ENCODE data around the gene SPO11. TPM values are rescaled to one million over a fixed set of nuclear protein-coding genes. Genes with fewer than 3 reads are reported as not detected.

SPO11 gene
- total RNA-seq, 1 donor from 2014 or later = not detected

DNA sequence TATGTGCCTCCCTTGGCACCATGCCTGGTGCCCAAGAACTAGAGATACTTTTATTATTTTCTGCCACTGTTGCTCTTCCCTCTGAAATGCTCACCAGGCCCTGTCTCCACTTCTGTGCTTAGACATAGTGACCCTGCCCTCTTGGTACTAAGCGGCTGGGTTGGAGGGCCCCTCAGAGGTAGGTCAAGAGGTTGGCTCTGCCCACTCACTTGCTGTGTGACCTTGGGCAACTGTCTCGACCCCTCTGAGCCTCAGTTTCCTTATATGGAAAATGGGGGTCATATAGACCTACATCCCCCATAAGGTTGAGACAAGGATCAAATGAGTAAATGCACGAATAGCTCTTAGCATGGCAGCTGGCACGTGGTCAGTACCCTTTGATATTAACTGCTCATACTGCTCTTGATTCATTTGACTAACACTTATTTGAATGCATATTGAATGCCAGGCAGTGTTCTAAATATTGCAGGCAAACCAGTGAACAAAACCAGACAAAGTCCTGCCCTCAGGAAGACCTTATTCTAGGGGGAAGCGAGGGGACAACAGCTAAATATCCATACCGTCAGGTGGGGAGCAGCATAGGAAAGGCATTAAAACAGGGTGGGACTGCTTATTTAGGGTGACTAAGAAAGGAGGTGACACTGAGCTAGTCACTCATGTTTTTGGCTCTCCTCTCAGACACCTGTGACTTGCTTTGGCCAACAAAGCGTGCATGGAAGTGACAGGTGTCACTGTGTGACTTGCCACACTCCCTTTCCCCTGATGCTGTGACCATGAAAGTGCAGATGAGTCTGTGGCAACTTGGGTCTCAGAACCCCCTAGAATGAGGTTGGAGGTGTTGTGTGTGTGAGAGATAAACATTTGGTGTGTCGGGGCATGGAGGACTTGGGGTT, 14.3 kb upstream of the SPO11 start:
- Mint-ChIP-seq H3K36me3 (no peaks in the 10 kb centered on the region), H3K4me3 (no peak overlapping the region), H3K27me3 (ENCODE audit: insufficient read depth, low read depth) (peaks cover 16% of the 10 kb centered on the region), H3K9me3 (no peaks in the 10 kb centered on the region), H3K27ac (peak overlapping the region; percentile 69), H3K4me1 (peaks cover 20% of the 10 kb centered on the region)
- no peak overlapping the region for H2AFZ ChIP-seq (replicated peaks)
- H4K20me1 ChIP-seq (ENCODE audit: low read depth) = no peaks in the 10 kb centered on the region
- no peaks in the 10 kb centered on the region for H3K36me3 ChIP-seq
- H3F3A ChIP-seq (ENCODE audit: low read depth) = no peaks in the 10 kb centered on the region
- no peak overlapping the region for H3K4me3 ChIP-seq
- H3K79me2 ChIP-seq (ENCODE audit: low read depth) = no peaks in the 10 kb centered on the region
- H3K27me3 ChIP-seq = no peaks in the 10 kb centered on the region
- peaks cover 6% of the 10 kb centered on the region for H3K4me1 ChIP-seq
- H3K9ac ChIP-seq = no peak overlapping the region
- no peak overlapping the region for H3K27ac ChIP-seq
- no peak overlapping the region for H3K4me2 ChIP-seq
- no peaks in the 10 kb centered on the region for H3K9me3 ChIP-seq (ENCODE audit: low read depth)
- DNase-seq (ENCODE audit: low spot score) = no peak
- TF ChIP-seq, protein P1, sequence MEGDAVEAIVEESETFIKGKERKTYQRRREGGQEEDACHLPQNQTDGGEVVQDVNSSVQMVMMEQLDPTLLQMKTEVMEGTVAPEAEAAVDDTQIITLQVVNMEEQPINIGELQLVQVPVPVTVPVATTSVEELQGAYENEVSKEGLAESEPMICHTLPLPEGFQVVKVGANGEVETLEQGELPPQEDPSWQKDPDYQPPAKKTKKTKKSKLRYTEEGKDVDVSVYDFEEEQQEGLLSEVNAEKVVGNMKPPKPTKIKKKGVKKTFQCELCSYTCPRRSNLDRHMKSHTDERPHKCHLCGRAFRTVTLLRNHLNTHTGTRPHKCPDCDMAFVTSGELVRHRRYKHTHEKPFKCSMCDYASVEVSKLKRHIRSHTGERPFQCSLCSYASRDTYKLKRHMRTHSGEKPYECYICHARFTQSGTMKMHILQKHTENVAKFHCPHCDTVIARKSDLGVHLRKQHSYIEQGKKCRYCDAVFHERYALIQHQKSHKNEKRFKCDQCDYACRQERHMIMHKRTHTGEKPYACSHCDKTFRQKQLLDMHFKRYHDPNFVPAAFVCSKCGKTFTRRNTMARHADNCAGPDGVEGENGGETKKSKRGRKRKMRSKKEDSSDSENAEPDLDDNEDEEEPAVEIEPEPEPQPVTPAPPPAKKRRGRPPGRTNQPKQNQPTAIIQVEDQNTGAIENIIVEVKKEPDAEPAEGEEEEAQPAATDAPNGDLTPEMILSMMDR (IDR thresholded peaks at IDR 0.05) = no peak
- TF ChIP-seq EZH2phosphoT487 (IDR thresholded peaks at IDR 0.05) = no peak
- no peak for TF ChIP-seq EZH2 (IDR thresholded peaks at IDR 0.05)

DNA sequence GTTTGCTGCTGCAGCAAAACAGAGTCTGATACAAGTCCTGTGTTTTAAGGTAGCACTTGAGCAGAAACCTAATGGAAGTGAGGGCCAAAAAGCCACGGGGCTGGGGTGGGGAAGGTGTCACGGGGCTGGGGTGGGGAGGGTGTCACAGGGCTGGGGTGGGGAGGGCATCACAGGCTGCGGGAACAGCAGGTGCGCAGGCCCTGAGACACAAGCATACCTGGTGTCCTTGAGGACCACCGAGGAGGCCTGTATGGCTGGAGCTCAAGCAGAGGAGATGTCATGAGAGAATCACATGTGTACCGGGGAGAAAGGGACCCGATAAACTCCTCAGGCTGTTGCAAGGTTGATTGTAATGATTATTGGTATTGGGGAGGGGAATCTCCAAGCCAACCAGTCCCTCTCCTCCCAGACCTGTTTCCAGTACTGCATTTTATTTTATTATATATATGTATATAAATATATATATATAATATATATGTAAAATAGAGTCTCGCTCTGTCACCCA, 13.6 kb upstream of the SPO11 start:
- Histone ChIP-seq H3K9ac (no peak overlapping the region), H3K4me2 (no peak overlapping the region), H3K27me3 (no peaks in the 10 kb centered on the region), H3K4me1 (peaks cover 6% of the 10 kb centered on the region), H3K36me3 (no peaks in the 10 kb centered on the region), H3K27ac (no peak overlapping the region), H4K20me1 (ENCODE audit: low read depth) (no peaks in the 10 kb centered on the region), H3K9me3 (ENCODE audit: low read depth) (no peaks in the 10 kb centered on the region), H3F3A (ENCODE audit: low read depth) (no peaks in the 10 kb centered on the region), H2AFZ (replicated peaks) (no peak overlapping the region), H3K79me2 (ENCODE audit: low read depth) (no peaks in the 10 kb centered on the region), H3K4me3 (no peak overlapping the region)
- no peak overlapping the region for H3K27ac Mint-ChIP-seq
- no peaks in the 10 kb centered on the region for H3K9me3 Mint-ChIP-seq
- no peaks in the 10 kb centered on the region for H3K36me3 Mint-ChIP-seq
- H3K4me3 Mint-ChIP-seq = no peak overlapping the region
- peaks cover 20% of the 10 kb centered on the region for H3K4me1 Mint-ChIP-seq
- peaks cover 16% of the 10 kb centered on the region for H3K27me3 Mint-ChIP-seq (ENCODE audit: insufficient read depth, low read depth)
- TF ChIP-seq, protein P1 (IDR thresholded peaks at IDR 0.05) = no peak
- no peak for TF ChIP-seq EZH2 (IDR thresholded peaks at IDR 0.05)
- no peak for DNase-seq (ENCODE audit: low spot score)

DNA sequence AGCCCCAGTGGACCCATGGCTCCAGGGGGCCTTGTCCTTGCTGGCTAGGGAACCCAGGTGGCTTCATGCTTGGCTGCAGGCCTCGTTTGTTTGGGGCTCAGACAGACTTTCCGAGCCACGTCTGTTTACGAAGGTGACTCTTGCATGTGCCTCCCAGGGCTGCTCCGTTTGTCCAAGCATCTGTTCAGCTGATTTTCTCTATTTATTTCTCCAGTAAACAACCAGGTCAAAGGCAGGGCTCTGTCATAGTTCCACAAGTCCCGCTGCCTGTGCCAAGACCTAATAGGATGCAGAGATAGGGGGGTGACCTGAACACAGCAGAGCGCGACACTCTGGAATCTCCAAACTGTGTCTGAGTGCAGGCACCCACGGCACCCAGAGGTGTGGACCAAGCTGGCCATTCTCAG, 12.8 kb upstream of the SPO11 start:
- Histone ChIP-seq H3K9ac (no peak overlapping the region), H3K4me2 (no peak overlapping the region), H3F3A (ENCODE audit: low read depth) (no peaks in the 10 kb centered on the region), H3K9me3 (ENCODE audit: low read depth) (no peaks in the 10 kb centered on the region), H3K4me1 (peaks cover 6% of the 10 kb centered on the region), H2AFZ (replicated peaks) (no peak overlapping the region), H3K27me3 (no peaks in the 10 kb centered on the region), H3K36me3 (no peaks in the 10 kb centered on the region), H3K4me3 (no peak overlapping the region), H3K27ac (no peak overlapping the region), H3K79me2 (ENCODE audit: low read depth) (no peaks in the 10 kb centered on the region), H4K20me1 (ENCODE audit: low read depth) (no peaks in the 10 kb centered on the region)
- Mint-ChIP-seq H3K27ac (no peak overlapping the region), H3K36me3 (no peaks in the 10 kb centered on the region), H3K4me1 (peaks cover 20% of the 10 kb centered on the region), H3K4me3 (no peak overlapping the region), H3K27me3 (ENCODE audit: insufficient read depth, low read depth) (peaks cover 16% of the 10 kb centered on the region), H3K9me3 (no peaks in the 10 kb centered on the region)
- no peak for DNase-seq (ENCODE audit: low spot score)
- no peak for TF ChIP-seq EZH2 (IDR thresholded peaks at IDR 0.05)
- no peak for TF ChIP-seq EZH2phosphoT487 (IDR thresholded peaks at IDR 0.05)
- TF ChIP-seq, protein P1 (IDR thresholded peaks at IDR 0.05) = no peak
